Measurements from ENCODE around the gene ZBTB22.
"Not testable (repeated sequence)": the region's sequence is repeated elsewhere in the genome, so short reads cannot be mapped to it uniquely, and the experiment has no call there.

ZBTB22 gene

GRCh38 chr6:33288141-33288920 is 29.2 kb downstream of the ZBTB22 start:
- DNase-seq, result no peak
- in situ Hi-C loops (cut with MboI; ENCODE audit: low pct_unique_long_range_greater_than_20kb, low sequenced_read_pairs), result no loop called here

DNA sequence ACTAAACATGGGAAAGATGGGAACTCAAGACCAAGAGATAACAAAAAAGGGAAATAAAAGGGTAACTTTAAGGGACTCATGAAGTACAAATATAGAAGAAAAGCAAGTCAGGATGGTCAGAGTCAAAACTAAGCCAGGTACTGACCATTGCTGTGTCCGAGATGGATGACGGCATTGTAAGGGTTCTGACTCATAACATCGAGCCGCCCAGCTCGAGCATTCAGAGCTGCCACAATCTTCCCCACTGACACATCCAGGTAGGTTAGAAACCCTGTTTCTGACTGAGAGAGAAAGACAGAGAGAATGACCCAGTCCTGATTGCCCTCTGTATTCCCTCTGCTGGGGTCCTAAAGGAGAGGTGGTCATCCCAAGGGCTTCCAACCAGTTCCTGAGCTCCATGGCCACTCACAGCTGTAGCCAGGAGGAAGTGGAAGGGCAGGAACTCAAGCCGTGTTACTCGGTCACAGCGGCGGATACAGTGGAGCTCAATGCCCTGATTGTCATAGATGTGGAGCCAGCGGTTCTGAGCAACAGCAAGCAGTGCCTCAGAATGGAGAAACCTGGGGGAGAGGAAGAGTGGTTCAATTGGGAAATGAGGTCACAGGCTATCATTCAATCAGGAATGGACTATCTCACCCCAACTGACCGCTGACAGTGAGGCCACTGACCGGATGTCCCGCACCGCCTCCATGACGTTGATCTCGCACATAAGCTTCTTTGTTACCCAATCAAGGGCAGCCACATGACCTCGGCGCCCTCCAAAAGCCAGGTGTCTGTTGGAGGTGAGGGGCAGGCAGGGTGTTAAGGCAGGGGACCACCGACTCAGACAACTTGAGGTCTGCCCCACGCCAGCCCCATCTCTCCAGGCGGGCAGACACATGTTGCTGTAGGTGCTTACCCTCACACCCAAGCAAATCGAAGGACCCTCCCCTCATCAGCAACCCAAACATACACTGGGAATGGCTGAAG is 30.3 kb downstream of the ZBTB22 start:
- in situ Hi-C loops (cut with MboI; ENCODE audit: low pct_unique_long_range_greater_than_20kb, low sequenced_read_pairs), result no loop called here

GRCh38 chr6:33285214-33285613 is 32.3 kb downstream of the ZBTB22 start:
- in situ Hi-C loops (cut with MboI; ENCODE audit: low pct_unique_long_range_greater_than_20kb, low sequenced_read_pairs); DNase-seq: not testable (repeated sequence)

More for the DNA sequence above, 30.3 kb downstream of the ZBTB22 start:
- DNase-seq, result no peak

DNA sequence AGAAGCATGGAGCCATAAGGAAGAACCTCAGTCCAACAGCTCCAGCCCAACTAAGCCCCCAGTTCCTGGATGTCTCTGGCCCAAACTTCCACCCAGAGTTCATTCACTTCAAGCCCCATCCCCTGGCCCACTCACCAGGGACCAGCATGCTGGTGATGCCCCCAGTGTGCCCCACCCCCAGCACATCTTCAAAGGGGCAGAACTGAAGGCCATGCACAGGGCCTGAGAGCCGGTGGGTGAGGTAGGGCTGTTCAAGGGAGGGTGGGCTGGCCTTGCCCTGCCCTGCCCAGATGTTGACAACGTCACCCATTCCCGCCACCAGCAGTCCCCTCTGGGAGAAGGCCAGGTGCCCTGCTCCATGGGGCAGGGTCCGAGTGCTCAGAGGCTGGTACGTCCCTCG is 37.0 kb downstream of the ZBTB22 start:
- in situ Hi-C loops (cut with MboI; ENCODE audit: low pct_unique_long_range_greater_than_20kb, low sequenced_read_pairs), result no loop called here
- DNase-seq, result no peak

- in situ Hi-C loops (cut with MboI; ENCODE audit: low pct_unique_long_range_greater_than_20kb, low sequenced_read_pairs), result loop anchor here (10.0 kb wide), 1 partner anchor 125 kb away; no protein-coding TSS in a partner anchor
Measured at GRCh38 chr6:33279971-33280511, 37.5 kb downstream of the ZBTB22 start.

DNA sequence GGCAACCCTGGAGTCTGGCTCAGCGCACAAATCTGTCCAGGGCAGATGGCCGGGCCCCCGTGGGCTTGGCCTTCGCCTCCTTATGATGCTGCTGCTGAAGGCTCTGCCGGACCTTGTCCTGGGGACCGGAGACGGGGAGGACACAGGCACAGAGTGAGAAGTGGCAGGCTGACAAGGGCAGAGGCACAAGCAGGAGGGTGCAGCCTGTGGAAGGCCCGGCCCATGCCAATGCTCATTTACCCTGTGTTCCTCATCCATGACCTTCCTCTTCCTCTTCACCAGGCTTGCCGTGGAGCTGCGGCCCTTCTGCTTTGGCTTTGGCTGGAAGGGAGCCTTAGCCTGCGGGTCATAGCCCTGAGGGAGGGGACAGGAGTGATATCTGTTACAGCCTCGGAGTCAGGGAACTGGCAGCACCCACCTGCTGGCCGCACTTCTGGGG is 38.3 kb downstream of the ZBTB22 start:
- in situ Hi-C loops (cut with MboI; ENCODE audit: low pct_unique_long_range_greater_than_20kb, low sequenced_read_pairs), result loop anchor here (10.0 kb wide), 1 partner anchor 126 kb away; no protein-coding TSS in a partner anchor
- no peak for DNase-seq

More at GRCh38 chr6:33279971-33280511, 37.5 kb downstream of the ZBTB22 start:
- peak; percentile 91 for DNase-seq

DNA sequence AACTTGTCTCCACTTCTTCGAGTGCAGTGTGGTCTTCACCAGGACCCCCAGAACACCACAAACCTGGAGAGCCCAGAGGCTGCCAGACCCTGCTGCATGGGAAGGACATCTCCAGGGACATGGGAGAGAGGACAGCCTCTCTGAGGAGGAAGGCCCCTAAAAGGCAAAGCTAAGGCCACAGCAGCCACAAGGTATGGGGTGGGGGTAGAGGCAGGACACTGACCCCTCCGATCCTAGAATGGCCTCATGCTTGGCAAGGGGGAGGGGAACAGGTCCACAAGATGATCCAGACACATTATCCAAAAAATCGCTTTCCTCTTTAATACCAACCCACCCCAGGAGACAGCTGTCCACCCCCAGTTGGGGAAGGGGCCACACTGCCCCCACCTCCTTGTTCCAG is 38.7 kb downstream of the ZBTB22 start:
- in situ Hi-C loops (cut with MboI; ENCODE audit: low pct_unique_long_range_greater_than_20kb, low sequenced_read_pairs), result loop anchor here (10.0 kb wide), 1 partner anchor 126 kb away; no protein-coding TSS in a partner anchor
- DNase-seq, result no peak

DNA sequence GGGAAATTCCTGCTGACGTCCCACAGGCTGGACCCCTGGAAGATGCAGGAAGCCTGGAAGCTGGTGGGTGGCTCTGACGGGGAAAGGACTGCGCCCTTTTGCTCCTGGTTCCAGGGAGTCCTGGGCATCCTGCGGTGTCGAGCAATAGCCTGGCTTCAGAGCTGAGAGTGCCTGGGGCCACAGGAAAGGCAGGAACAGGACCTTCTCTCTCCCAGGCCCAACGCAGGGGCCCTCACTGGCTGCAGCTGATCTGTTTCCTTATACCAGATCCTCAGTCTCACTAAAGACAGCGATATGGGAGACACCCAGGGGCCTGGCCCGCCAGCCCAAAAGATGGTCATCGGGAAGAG is 39.2 kb downstream of the ZBTB22 start:
- in situ Hi-C loops (cut with MboI; ENCODE audit: low pct_unique_long_range_greater_than_20kb, low sequenced_read_pairs), result loop anchor here (10.0 kb wide), 1 partner anchor 126 kb away; no protein-coding TSS in a partner anchor
- no peak for DNase-seq

- in situ Hi-C loops (cut with MboI; ENCODE audit: low pct_unique_long_range_greater_than_20kb, low sequenced_read_pairs), result loop anchor here (10.0 kb wide), 1 partner anchor 127 kb away; no protein-coding TSS in a partner anchor
- no peak for DNase-seq
Measured at GRCh38 chr6:33277663-33278391, 39.7 kb downstream of the ZBTB22 start.

DNA sequence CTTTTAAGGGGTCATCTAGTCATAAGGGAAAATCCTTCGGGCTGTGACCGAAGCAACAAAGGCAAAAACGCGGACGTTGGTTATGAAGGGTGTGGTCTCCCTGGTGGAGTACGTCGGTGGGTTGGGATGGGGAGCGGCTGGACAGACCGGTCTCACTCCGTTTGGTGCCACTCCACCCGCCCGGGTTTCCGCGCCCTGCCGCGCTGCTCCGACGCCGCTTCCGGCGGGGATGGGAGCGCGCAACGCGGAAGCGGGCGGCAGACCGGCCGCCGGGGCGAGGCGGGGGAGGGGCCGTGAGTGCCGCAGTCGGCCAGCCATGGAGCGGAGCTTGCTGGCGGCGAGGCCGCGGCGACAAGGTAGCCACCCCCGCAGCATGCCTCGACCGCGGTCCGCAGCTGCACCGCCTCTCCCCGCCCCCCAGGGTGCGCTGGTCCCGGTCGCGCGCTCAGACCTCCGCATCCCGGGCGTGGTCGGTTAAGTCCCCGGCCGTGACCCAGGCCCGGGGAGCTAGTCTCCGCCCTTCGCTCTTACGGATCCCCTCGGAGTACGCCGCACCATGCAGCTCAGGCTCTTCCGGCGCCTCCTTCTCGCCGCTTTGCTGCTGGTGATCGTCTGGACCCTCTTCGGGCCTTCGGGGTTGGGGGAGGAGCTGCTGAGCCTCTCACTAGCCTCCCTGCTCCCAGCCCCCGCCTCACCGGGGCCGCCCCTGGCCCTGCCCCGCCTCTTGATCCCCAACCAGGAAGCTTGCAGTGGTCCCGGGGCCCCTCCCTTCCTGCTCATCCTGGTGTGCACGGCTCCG is 40.5 kb downstream of the ZBTB22 start, which contains the start of gene B3GALT4:
Gene B3GALT4, plus strand, starts transcription at position 260 of the 799 bp plus-strand sequence. Its CDS starts 297 bp downstream, at position 557.
- in situ Hi-C loops (cut with MboI; ENCODE audit: low pct_unique_long_range_greater_than_20kb, low sequenced_read_pairs), result loop anchor here (10.0 kb wide), 1 partner anchor 128 kb away; no protein-coding TSS in a partner anchor
- peak; percentile 85 for DNase-seq

DNA sequence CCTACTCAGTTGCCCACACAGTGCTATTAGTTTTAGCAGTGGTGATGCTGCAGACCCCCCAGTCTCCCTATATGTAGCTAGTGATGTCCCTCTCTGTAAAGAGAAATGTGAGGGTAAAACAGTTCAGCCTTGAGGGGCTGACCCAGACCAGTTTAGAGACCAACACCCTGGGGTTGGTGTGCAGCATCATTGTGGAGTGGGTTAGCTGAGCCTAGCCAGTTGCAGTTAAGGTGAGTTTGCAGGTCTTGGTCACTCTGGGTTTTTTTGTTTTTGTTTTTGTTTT is 41.0 kb downstream of the ZBTB22 start:
- no peak for DNase-seq
- in situ Hi-C loops (cut with MboI; ENCODE audit: low pct_unique_long_range_greater_than_20kb, low sequenced_read_pairs), result loop anchor here (10.0 kb wide), 1 partner anchor 128 kb away; no protein-coding TSS in a partner anchor

DNA sequence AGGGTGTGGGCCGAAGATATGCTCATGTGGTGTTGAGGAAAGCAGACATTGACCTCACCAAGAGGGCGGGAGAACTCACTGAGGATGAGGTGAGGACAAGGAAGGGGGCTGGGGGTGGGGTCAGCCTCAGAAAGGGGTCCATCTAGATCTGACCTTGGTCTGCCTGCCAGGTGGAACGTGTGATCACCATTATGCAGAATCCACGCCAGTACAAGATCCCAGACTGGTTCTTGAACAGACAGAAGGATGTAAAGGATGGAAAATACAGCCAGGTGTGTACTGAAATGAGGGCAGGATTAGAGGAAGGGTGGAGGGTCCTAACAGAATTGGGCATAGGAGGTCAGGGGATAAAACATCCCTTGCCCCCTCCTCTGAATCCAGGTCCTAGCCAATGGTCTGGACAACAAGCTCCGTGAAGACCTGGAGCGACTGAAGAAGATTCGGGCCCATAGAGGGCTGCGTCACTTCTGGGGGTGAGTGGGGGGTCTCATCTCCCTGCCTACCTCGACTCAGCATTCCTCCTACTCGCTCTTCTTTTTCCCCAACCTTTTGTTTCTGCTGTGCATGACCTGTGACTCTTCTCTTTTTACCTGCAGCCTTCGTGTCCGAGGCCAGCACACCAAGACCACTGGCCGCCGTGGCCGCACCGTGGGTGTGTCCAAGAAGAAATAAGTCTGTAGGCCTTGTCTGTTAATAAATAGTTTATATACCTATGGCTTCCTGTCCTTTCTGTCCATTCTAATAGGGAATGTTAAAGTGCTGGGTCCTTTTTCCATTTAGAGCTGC is 41.6 kb downstream of the ZBTB22 start:
- in situ Hi-C loops (cut with MboI; ENCODE audit: low pct_unique_long_range_greater_than_20kb, low sequenced_read_pairs), result loop anchor here (10.0 kb wide), 1 partner anchor 129 kb away; no protein-coding TSS in a partner anchor

DNA sequence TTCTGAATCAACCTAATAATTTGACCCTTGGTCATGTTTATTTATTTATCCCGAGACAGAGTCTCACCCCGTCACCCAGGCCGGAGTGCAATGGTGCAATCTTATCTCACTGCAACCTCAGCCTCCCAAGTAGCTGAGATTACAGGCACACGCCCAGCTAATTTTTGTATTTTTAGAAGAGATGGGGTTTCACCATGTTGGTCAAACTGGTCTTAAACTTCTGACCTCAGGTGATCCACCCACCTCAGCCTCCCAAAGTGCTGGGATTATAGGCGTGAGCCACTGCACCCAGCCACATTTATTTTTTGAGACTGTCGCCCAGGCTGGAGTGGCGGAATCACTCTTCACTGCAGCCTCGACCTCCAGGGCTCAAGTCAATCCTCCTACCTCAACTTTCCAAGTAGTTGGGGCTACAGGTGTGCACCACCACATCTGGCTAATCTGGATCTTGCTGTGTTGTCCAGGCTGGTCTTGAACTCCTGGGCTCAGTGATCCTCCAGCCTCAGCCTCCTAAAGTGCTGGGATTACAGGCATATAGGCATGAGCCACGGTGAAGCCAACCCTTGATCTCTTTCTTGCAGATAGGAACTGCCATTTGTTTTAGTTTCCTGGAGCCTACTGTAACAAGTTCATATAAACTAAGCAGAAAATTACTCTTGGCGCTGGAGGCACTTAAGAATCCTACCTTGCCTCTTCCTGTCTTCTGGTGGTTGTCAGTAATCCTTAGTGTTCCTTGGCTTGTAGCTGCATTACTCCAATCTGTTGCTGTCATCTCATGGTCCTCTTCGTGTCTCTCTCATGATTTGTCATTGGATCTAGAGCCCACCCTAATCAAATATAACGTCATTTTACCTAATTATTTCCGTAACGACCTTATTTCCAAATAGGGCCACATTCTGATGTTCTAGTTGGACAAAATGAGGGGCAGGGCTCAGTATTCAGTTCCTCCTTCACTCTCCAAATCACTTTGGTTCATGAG is 43.3 kb downstream of the ZBTB22 start:
- DNase-seq, result no peak
- in situ Hi-C loops (cut with MboI; ENCODE audit: low pct_unique_long_range_greater_than_20kb, low sequenced_read_pairs), result loop anchor here (10.0 kb wide), 1 partner anchor 131 kb away; no protein-coding TSS in a partner anchor

More for the DNA sequence above, 41.6 kb downstream of the ZBTB22 start:
- DNase-seq, result not testable (repeated sequence)

DNA sequence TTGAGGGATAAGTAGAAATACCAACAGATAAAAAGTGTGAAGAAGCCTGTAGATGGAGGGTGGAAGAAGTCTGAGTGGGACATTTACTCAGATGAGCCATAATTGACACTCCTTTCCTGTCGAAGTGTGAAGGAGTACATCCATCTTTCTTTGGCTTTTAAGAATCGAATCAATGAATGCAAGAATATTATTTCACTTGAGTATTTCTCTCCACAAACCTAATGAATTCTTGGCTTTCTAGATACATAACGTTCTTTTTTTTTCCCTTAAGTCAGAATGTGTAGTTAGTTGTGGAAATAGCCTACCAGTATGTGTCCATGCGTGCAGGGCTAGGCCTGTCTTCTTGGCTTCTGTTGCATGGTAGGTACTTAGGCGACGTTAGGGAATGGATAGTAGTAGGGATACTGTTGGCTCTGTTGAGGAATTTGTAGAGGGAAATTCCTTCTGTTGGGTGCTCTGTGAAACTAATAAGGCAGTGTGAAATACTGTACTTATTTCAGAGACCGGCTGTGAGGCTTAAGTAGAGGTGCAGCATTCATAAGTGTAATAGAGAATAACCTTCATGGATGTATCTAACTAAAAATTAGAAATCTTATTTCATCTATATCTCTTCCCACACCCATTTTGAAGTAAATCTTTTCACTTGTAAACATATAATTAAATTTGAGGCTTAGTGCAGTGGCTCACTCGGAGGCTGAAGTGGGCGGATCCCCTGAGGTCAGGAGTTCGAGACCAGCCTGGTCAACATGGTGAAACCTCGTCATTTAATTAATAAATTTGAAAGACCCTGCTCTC is 44.2 kb downstream of the ZBTB22 start:
- in situ Hi-C loops (cut with MboI; ENCODE audit: low pct_unique_long_range_greater_than_20kb, low sequenced_read_pairs), result loop anchor here (10.0 kb wide), 1 partner anchor 131 kb away; no protein-coding TSS in a partner anchor
- no peak for DNase-seq

Measured in KBM-7 (cell line).